Trophoblast cell (in vitro differentiated cells and primary cell): ENCODE data around the gene SLC5A12.

Experiments used
- DNase-seq, 2 donors: peaks; one replicate each; pipeline ENCODE4 v3.0.0-alpha.2; 2016
- H2AFZ ChIP-seq: 2 replicates; pipeline ENCODE4 v1.6.1; 2013; ENCODE audit warnings: low read length, moderate library complexity, mild to moderate bottlenecking; ENCODE audit not compliant: insufficient read depth, poor library complexity
- H2AK5ac ChIP-seq: 2 replicates; pipeline ENCODE4 v1.6.1; 2013; ENCODE audit warnings: mild to moderate bottlenecking, low read length
- H2BK120ac ChIP-seq: 2 replicates; pipeline ENCODE4 v1.6.1; 2013; ENCODE audit warnings: low read length, mild to moderate bottlenecking, moderate library complexity; ENCODE audit not compliant: insufficient read depth, poor library complexity
- H2BK12ac ChIP-seq: 2 replicates; pipeline ENCODE4 v1.6.1; 2013; ENCODE audit warnings: mild to moderate bottlenecking, low read length, moderate library complexity
- H2BK5ac ChIP-seq: 2 replicates; pipeline ENCODE4 v1.6.1; 2013; ENCODE audit warnings: low read length, low read depth, moderate library complexity, mild to moderate bottlenecking; ENCODE audit not compliant: poor library complexity
- H3K14ac ChIP-seq: 2 replicates; pipeline ENCODE4 v1.6.1; 2013; ENCODE audit warnings: mild to moderate bottlenecking, low read length
- H3K18ac ChIP-seq: 2 replicates; pipeline ENCODE4 v1.6.1; 2013; ENCODE audit warnings: mild to moderate bottlenecking, low read length
- H3K23ac ChIP-seq: 2 replicates; pipeline ENCODE4 v1.6.1; 2013; ENCODE audit warnings: low read length
- H3K27ac ChIP-seq: 2 replicates; pipeline ENCODE4 v1.5.1; 2013; ENCODE audit warnings: low read depth, mild to moderate bottlenecking, inconsistent platforms, low read length, moderate library complexity
- H3K27me3 ChIP-seq: 2 replicates; pipeline ENCODE4 v1.6.1; 2013; ENCODE audit warnings: inconsistent platforms, mild to moderate bottlenecking, low read length, moderate library complexity; ENCODE audit not compliant: insufficient read depth
- H3K36me3 ChIP-seq, 2 experiments: 1 replicate in 1 of 2; 2 replicates in 1 of 2; pipeline ENCODE4 v1.6.1; 2013; ENCODE audit warnings: low read length in 2 of 2, mild to moderate bottlenecking in 2 of 2, moderate library complexity in 1 of 2; ENCODE audit not compliant: insufficient read depth in 2 of 2, control insufficient read depth in 1 of 2
- H3K4ac ChIP-seq: 2 replicates; pipeline ENCODE4 v1.6.1; 2013; ENCODE audit warnings: low read depth, mild to moderate bottlenecking, low read length, moderate library complexity
- H3K4me1 ChIP-seq, 2 experiments: 1 replicate in 1 of 2; 2 replicates in 1 of 2; pipeline ENCODE4 v1.6.1; 2013; ENCODE audit warnings: low read length in 2 of 2, mild to moderate bottlenecking in 2 of 2, moderate library complexity in 1 of 2; ENCODE audit not compliant: insufficient read depth in 2 of 2, control insufficient read depth in 1 of 2
- H3K4me2 ChIP-seq: 2 replicates; pipeline ENCODE4 v1.6.1; 2013; ENCODE audit warnings: inconsistent platforms, mild to moderate bottlenecking, low read length, moderate library complexity
- H3K4me3 ChIP-seq: 2 replicates; pipeline ENCODE4 v1.5.1; 2013; ENCODE audit warnings: mild to moderate bottlenecking, low read depth, low read length, inconsistent platforms
- H3K79me1 ChIP-seq: one replicate; pipeline ENCODE4 v1.6.1; 2013; ENCODE audit warnings: low read length
- H3K79me2 ChIP-seq: 2 replicates; pipeline ENCODE4 v1.6.1; 2013; ENCODE audit warnings: low read length, mild to moderate bottlenecking; ENCODE audit not compliant: control insufficient read depth, insufficient read depth, poor library complexity
- H3K9ac ChIP-seq: 2 replicates; pipeline ENCODE4 v1.6.1; 2013; ENCODE audit warnings: mild to moderate bottlenecking, low read length
- H3K9me3 ChIP-seq: 2 replicates; pipeline ENCODE4 v1.6.1; 2013; ENCODE audit warnings: low read depth, mild to moderate bottlenecking, control low read depth, inconsistent platforms, low read length; ENCODE audit not compliant: insufficient read depth
- H4K12ac ChIP-seq: 2 replicates; pipeline ENCODE4 v1.6.1; 2013; ENCODE audit warnings: low read depth, mild to moderate bottlenecking, low read length, moderate library complexity
- H4K8ac ChIP-seq: 2 replicates; pipeline ENCODE4 v1.6.1; 2013; ENCODE audit warnings: low read depth, mild to moderate bottlenecking, low read length, moderate library complexity
- H4K91ac ChIP-seq: one replicate; pipeline ENCODE4 v1.6.1; 2013; ENCODE audit warnings: low read depth, mild to moderate bottlenecking, low read length, moderate library complexity
- WGBS: extraction: QIAGEN DNeasy Blood & Tissue Kit; methylation state at CpG from one replicate; pipeline ENCODE4 v1.1.7; 2013; ENCODE audit warnings: missing lambda C conversion rate; ENCODE audit not compliant: insufficient read length, insufficient coverage; ENCODE audit errors: extremely low coverage; 5-methylcytosine and 5-hydroxymethylcytosine counted together

SLC5A12 gene

GRCh38 chr11:26743622-26744021, 21.8 kb upstream of the SLC5A12 start:
- no peak for DNase-seq
- Histone ChIP-seq H3K4me1 (no peaks in the 10 kb centered on the region), H3K18ac (no peak overlapping the region), H2BK5ac (no peak overlapping the region), H2AK5ac (no peak overlapping the region), H4K91ac (no peak overlapping the region), H3K27me3 (no peaks in the 10 kb centered on the region), H3K27ac (no peak overlapping the region), H3K4me3 (no peak overlapping the region), H3K14ac (no peak overlapping the region), H3K79me2 (no peaks in the 10 kb centered on the region), H3K9ac (no peak overlapping the region), H2BK12ac (no peak overlapping the region), H3K79me1 (no peaks in the 10 kb centered on the region), H4K12ac (no peak overlapping the region), H3K23ac (no peak overlapping the region), H4K8ac (no peak overlapping the region), H2BK120ac (no peak overlapping the region), H3K36me3 (no peaks in the 10 kb centered on the region), H2AFZ (no peak overlapping the region), H3K4me2 (no peak overlapping the region), H3K4ac (no peak overlapping the region), H3K9me3 (no peaks in the 10 kb centered on the region)

- Histone ChIP-seq H2AFZ (no peak overlapping the region), H3K4me1 (no peaks in the 10 kb centered on the region), H3K27ac (no peak overlapping the region), H3K4me2 (no peak overlapping the region), H3K14ac (no peak overlapping the region), H3K36me3 (no peaks in the 10 kb centered on the region), H3K27me3 (no peaks in the 10 kb centered on the region), H2BK120ac (no peak overlapping the region), H3K4me3 (no peak overlapping the region), H2BK5ac (no peak overlapping the region), H2BK12ac (no peak overlapping the region), H3K79me2 (no peaks in the 10 kb centered on the region), H4K91ac (no peak overlapping the region), H3K9ac (no peak overlapping the region), H3K18ac (no peak overlapping the region), H4K12ac (no peak overlapping the region), H3K4ac (no peak overlapping the region), H3K79me1 (no peaks in the 10 kb centered on the region), H2AK5ac (no peak overlapping the region), H3K9me3 (no peaks in the 10 kb centered on the region), H3K23ac (no peak overlapping the region), H4K8ac (no peak overlapping the region)
- no peak for DNase-seq
- WGBS: no CpG with 5 or more reads among the region's 1 CpG
Observed at GRCh38 chr11:26742966-26743365, 21.1 kb upstream of the SLC5A12 start.

GRCh38 chr11:26741036-26741435, 19.2 kb upstream of the SLC5A12 start:
- no peaks in the 10 kb centered on the region for H3K4me1 ChIP-seq
- no peak overlapping the region for H4K91ac ChIP-seq
- H3K4me3 ChIP-seq: no peak overlapping the region
- H2AFZ ChIP-seq: no peak overlapping the region
- no peaks in the 10 kb centered on the region for H3K27me3 ChIP-seq
- no peak overlapping the region for H4K8ac ChIP-seq
- no peak overlapping the region for H3K4ac ChIP-seq
- H2BK120ac ChIP-seq: no peak overlapping the region
- no peak overlapping the region for H3K18ac ChIP-seq
- no peak overlapping the region for H3K4me2 ChIP-seq
- H2BK5ac ChIP-seq: no peak overlapping the region
- H3K79me1 ChIP-seq: no peaks in the 10 kb centered on the region
- H3K27ac ChIP-seq: no peak overlapping the region
- H3K79me2 ChIP-seq: no peaks in the 10 kb centered on the region
- H2BK12ac ChIP-seq: no peak overlapping the region
- H3K9me3 ChIP-seq: no peaks in the 10 kb centered on the region
- no peak for DNase-seq
- no peaks in the 10 kb centered on the region for H3K36me3 ChIP-seq
- H4K12ac ChIP-seq: no peak overlapping the region
- no peak overlapping the region for H3K14ac ChIP-seq
- no peak overlapping the region for H3K23ac ChIP-seq
- no peak overlapping the region for H3K9ac ChIP-seq
- H2AK5ac ChIP-seq: no peak overlapping the region
- no CpG with 5 or more reads among the region's 2 CpGs for WGBS

- Histone ChIP-seq H3K36me3 (no peaks in the 10 kb centered on the region), H4K8ac (no peak overlapping the region), H3K4ac (no peak overlapping the region), H3K79me1 (no peaks in the 10 kb centered on the region), H2AK5ac (no peak overlapping the region), H4K91ac (no peak overlapping the region), H3K9me3 (no peaks in the 10 kb centered on the region), H3K9ac (no peak overlapping the region), H2BK5ac (no peak overlapping the region), H3K23ac (no peak overlapping the region), H3K14ac (no peak overlapping the region), H3K4me3 (no peak overlapping the region), H4K12ac (no peak overlapping the region), H3K4me1 (no peaks in the 10 kb centered on the region), H3K27me3 (no peaks in the 10 kb centered on the region), H2BK12ac (no peak overlapping the region), H3K79me2 (no peaks in the 10 kb centered on the region), H2BK120ac (no peak overlapping the region), H3K18ac (no peak overlapping the region), H3K4me2 (no peak overlapping the region), H3K27ac (no peak overlapping the region), H2AFZ (no peak overlapping the region)
- DNase-seq: no peak
- WGBS: no CpG with 5 or more reads among the region's 5 CpGs
Observed at GRCh38 chr11:26739366-26740073, 17.7 kb upstream of the SLC5A12 start.
